H1 (cell line): ENCODE results near the gene ERVFRD-1.

Source experiments
- EP300 ChIP-seq, 2 experiments: IDR thresholded peaks; 1 replicate in 1 of 2; 2 replicates in 1 of 2; pipeline ENCODE4 v1.6.1; 2011 to 2012; ENCODE audit warnings: low read depth in 2 of 2, low read length in 2 of 2, mild to moderate bottlenecking in 2 of 2, borderline replicate concordance in 1 of 2, inconsistent platforms in 1 of 2, moderate library complexity in 1 of 2
- ZNF274 ChIP-seq: IDR thresholded peaks from 2 replicates; pipeline ENCODE4 v1.7.0; 2012; ENCODE audit warnings: low read length, borderline replicate concordance; ENCODE audit errors: extremely low read depth
- TF ChIP-seq, protein P1 (sequence below): IDR thresholded peaks from 2 replicates; pipeline ENCODE4 v1.6.1; 2011; ENCODE audit warnings: low read length, improper control_type of control experiment

DNA sequence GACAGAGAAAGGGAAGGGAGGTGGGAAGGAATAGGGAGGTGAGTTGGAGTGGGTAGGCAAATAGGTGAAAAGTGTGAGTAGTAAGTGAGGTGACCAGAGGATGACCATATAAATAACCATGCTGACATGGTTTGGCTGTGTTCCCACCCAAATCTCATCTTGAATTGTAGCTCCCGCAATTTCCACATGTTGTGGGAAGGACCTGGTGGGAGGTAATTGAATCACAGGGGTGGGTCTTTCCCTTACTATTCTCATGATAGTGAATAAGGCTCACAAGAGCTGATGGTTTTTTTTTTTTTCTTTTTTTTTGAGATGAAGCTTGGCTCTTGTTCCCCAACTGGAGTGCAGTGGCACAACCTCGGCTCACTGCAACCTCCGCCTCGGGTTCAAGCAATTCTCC lies 39.4 kb downstream of the ERVFRD-1 start:
- no peak for TF ChIP-seq EP300 (IDR thresholded peaks at IDR 0.05; ENCODE audit: borderline replicate concordance in 1 of 2, low read depth in 2 of 2, low read length in 2 of 2)
- no peak for TF ChIP-seq ZNF274
- TF ChIP-seq, protein P1, sequence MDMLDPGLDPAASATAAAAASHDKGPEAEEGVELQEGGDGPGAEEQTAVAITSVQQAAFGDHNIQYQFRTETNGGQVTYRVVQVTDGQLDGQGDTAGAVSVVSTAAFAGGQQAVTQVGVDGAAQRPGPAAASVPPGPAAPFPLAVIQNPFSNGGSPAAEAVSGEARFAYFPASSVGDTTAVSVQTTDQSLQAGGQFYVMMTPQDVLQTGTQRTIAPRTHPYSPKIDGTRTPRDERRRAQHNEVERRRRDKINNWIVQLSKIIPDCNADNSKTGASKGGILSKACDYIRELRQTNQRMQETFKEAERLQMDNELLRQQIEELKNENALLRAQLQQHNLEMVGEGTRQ: no peak
